Stimulated activated CD4-positive, alpha-beta T cell treated with anti-CD3 and anti-CD28 coated beads, Interleukin-1b, Interleukin-23, amount 100 ng/mL, for 1 hour (primary cell): Measurements from ENCODE around the gene FRK.

Experiments used
- DNase-seq, 2 donors: peaks; one replicate each; pipeline ENCODE4 v3.0.0-alpha.2; 2020; ENCODE audit warnings: low read depth in 2 of 2

Gene FRK

GRCh38 chr6:116035616-116036015, 25.1 kb downstream of the FRK start:
- no peak for DNase-seq

- DNase-seq: no peak
These were observed 26.4 kb downstream of the FRK start for GRCh38 chr6:116034327-116034726.

GRCh38 chr6:116033687-116034303, 26.9 kb downstream of the FRK start:
- no peak for DNase-seq

GRCh38 chr6:116030770-116031169, 29.9 kb downstream of the FRK start:
- no peak for DNase-seq

- DNase-seq: no peak
These were observed 31.2 kb downstream of the FRK start for GRCh38 chr6:116029535-116029934.

- DNase-seq: no peak
These were observed 32.5 kb downstream of the FRK start for GRCh38 chr6:116028233-116028632.

- no peak for DNase-seq
These were observed 32.9 kb downstream of the FRK start for GRCh38 chr6:116027801-116028200.

- no peak for DNase-seq
These were observed 35.3 kb downstream of the FRK start for GRCh38 chr6:116025405-116025804.

GRCh38 chr6:116022841-116023445, 37.7 kb downstream of the FRK start:
- DNase-seq: no peak

- DNase-seq: no peak
These were observed 40.0 kb downstream of the FRK start for GRCh38 chr6:116020738-116021137.

- DNase-seq: no peak
These were observed 41.3 kb downstream of the FRK start for GRCh38 chr6:116019428-116019827.

- DNase-seq: no peak
These were observed 41.7 kb downstream of the FRK start for GRCh38 chr6:116018976-116019375.

GRCh38 chr6:116017546-116018295, 43.0 kb downstream of the FRK start:
- DNase-seq: no peak

- no peak for DNase-seq
These were observed 43.7 kb downstream of the FRK start for GRCh38 chr6:116016846-116017545.

GRCh38 chr6:116015983-116016382, 44.7 kb downstream of the FRK start:
- no peak for DNase-seq

- no peak for DNase-seq
These were observed 45.1 kb downstream of the FRK start for GRCh38 chr6:116015561-116015960.

GRCh38 chr6:116012951-116013350, 47.7 kb downstream of the FRK start:
- no peak for DNase-seq

- DNase-seq: no peak
These were observed 48.2 kb downstream of the FRK start for GRCh38 chr6:116012471-116012949.

- DNase-seq: no peak
These were observed 49.2 kb downstream of the FRK start for GRCh38 chr6:116011520-116011919.

- DNase-seq: peak in 1 of 2 donors; percentile 13
These were observed 49.8 kb downstream of the FRK start for GRCh38 chr6:116010790-116011401.

- DNase-seq: no peak
These were observed 50.3 kb downstream of the FRK start for GRCh38 chr6:116010386-116010785.
